Measurements from ENCODE around the gene IPO11.

The IPO11 gene

DNA sequence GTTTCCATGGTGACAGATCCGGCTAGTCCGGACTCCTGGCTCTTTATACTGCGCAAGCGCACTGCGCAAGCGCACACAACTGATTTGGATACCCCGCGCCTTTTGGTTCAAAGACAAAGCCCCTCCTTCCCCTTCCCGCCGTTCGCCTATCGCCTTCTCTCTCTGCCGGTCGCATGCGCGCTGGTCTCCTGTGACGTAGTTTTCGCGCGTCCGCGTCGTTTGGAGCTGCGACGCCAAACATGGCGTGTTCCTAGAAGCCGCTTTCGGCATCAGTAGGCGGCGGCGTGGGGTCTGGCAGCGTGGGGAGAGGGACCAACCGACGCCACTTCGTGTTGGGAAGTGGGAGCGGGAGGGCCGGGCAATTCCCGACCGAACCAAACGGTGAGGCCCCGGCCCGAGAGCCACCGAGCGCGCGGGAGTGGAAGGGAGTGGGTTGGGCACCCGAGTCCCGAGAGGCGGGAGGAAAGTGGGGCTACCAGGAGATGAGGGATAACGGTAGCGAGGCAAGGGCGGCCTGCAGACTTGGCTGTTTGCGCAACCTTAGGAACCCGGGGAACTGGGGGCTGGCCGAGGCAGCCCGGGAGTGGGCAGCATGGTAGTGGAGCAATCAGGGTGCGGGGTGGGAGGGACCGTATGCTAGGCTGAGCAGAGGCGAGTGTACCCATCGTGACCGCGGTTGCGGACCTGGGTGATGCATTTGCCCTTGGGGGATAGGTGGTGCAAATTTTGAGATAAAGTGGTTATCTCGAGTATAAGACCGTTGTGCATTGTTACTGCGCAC, at the start of gene IPO11:
Gene IPO11 (plus strand): TSS at position 215 of the 781 bp plus-strand sequence. CDS start 24,517 bp downstream, outside the sequence.
- DNase-seq, result peak; percentile 99

DNA sequence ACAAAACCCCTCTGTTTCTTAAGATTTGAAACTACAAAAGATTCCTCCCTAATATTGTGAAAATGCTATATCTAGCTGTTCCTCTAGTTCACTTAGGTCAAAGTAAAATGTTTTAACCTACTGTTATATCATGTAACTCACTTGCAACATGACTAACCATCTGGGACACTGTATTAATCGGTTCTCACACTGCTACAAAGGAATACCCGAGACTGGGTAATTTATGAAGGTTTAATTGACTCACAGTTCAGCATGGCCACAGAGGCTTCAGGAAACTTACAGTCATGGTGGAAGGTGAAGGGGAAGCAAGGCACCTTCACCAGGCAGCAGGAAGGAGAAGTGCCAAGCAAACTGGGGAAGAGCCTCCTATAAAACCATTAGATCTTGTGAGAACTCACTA, 43.5 kb upstream of the IPO11 start:
- DNase-seq, result no peak

DNA sequence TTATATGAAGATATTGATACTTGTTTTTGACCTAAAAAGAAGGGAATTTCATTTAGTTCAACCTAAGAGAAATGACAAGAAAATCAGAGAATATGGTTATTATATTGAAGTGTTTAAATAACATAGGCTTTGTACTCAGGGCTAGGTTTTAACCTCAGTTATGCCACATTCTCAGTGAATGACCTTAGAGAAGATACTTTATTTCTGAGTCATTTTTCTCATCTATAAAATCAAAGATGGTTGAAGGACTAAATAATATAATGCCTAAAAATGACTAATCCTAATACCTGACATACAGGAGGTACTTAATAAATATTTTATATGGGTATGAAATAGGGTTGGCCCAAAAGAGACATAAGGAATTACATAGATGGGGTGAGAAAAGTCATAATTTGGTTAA, 41.2 kb upstream of the IPO11 start:
- DNase-seq, result no peak

DNA sequence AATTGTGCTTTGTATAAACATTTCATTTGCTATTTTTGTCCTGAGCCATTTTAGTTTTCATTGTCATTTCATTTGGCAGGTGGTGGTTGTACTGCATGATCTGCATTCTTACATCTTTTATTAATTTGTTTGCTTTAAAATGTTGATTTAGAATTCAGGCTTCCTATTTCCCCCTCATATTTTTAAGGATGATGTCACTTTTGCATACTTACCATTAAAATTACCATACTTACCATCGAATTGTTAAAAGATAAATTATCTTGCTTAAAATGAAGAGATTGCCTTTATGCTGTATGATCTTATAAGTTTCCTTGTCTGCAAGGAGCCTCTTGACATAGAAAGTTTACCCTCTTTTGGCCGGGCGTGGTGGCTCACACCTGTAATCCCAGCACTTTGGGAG, 40.0 kb upstream of the IPO11 start:
- no peak for DNase-seq

DNA sequence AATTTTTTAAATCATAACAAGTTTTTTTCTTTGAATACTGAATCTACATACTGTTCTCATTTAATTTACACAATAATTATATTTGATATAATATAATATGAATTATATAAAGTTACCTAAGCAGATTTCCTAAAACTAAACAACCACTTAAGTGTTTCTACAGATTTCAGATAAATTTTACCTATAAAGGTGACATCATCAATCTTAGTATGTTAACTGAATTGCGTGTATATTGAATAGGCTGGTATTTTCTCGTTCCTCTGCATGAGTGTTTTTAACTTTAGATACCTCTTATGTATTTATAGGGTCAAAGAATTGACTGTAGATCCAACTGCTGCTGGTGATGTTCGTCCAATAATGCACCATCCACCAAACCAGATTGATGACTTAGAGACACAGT, 39.2 kb upstream of the IPO11 start:
- no peak for DNase-seq

DNA sequence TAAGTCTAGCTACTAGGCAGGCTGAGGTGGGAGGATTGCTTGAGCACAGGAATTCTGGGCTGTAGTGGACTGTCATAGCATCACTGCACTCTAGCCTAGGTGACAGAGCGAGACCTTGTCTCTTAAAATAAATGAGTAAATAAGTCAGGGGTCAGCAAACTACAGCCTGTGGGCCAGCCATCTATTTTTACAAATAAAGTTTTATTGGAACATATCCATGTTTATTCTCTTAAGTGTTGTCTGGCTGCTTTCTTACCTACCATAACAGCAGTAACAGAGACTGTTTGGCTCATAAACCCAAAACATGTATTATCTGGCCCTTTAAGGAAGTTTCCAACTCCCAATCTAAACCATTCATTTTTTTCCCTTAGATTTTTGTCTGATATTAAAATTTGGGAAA, 38.5 kb upstream of the IPO11 start:
- DNase-seq, result no peak

DNA sequence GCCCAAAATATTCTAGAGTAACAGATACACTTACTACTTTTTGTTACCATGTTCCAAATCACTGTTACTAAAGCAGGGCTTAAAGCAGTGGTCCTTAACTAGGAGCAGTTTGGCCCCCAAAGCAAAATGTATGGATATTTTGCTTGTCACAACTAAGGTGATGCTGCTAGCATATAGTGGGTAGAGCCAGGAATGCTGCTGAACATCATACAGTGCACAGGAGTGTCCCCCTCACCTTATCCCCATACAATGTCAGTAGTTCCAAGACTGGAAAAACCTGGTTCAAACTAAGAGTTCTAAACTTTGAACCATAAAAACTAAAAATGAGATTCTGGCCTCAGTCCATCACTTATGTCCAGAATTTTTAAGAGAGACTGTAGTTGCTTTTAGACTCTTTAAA, 36.9 kb upstream of the IPO11 start:
- DNase-seq, result no peak

DNA sequence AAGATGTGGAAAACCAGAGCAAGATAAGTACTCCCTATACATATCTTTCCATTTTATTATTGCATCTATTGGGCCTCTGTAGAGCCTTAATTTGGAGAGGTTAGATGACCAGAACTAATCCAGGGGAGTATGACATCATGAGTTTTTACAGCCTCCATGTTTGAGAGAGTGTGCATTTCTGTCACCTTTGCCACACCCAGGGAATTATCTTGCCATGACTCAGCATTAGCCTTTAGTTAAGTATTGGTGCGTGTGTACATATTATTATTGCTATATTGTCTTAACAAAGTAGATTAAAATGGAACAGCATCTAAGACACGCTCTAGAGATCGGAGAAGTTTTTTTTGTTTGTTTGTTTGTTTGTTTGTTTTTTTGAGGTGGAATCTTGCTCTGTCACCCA, 36.5 kb upstream of the IPO11 start:
- no peak for DNase-seq

DNA sequence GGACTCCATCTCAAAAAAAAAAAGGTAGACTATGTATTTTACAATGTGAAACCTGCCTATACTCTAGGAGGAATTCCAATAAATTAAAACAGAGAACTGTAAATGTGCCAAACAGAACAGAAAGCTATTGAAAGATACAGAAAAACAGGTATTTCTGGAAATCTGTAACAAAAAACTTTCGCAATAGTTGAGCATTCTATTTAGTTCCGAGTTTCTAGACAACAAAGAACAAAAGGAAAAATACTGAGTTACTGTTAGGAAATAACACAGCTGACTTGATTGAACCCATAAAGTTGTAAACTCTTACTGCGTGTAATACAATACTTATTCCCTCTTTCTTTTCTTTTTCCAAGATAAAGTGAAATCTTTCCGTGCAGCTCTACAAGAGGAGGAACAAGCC, 27.4 kb upstream of the IPO11 start:
- no peak for DNase-seq

DNA sequence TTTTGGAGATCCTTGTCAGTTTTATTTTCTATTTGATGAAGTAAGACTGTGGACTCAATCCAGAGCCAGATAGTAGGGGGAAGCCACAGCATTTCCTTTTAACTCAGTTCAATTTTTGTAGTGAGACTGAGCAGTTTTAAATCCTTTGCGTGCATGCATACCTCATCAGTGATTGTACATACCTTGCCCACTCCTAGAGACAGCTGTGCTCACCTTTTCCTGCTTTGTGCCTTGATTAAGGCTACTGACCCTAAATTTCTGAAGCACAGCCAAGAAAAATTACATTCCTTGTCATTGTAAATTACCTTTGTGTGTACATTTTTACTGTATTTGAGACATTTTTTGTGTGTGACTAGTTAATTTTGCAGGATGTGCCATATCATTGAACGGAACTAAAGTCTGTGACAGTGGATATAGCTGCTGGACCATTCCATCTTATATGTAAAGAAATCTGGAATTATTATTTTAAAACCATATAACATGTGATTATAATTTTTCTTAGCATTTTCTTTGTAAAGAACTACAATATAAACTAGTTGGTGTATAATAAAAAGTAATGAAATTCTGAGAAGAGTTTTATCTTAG, 26.7 kb upstream of the IPO11 start:
- no peak for DNase-seq

DNA sequence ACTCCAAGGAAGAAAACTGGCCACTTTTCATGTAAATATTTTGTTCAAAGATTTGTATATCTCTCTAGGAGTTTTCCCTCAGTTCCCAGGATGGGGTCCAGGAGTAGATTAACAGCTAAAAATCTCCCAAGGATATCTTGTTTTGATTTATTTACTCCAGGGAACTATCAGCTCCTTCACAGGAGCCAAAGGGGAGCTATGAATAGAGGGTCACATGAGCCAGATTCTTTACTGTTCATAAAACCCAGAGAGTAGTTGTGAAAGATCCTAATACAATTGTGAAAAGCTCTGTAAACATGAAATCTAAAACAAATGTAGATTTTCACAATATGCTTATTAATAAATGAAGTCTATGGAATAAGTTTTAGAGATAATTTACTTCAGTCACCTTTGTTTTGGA, 25.7 kb upstream of the IPO11 start:
- no peak for DNase-seq

DNA sequence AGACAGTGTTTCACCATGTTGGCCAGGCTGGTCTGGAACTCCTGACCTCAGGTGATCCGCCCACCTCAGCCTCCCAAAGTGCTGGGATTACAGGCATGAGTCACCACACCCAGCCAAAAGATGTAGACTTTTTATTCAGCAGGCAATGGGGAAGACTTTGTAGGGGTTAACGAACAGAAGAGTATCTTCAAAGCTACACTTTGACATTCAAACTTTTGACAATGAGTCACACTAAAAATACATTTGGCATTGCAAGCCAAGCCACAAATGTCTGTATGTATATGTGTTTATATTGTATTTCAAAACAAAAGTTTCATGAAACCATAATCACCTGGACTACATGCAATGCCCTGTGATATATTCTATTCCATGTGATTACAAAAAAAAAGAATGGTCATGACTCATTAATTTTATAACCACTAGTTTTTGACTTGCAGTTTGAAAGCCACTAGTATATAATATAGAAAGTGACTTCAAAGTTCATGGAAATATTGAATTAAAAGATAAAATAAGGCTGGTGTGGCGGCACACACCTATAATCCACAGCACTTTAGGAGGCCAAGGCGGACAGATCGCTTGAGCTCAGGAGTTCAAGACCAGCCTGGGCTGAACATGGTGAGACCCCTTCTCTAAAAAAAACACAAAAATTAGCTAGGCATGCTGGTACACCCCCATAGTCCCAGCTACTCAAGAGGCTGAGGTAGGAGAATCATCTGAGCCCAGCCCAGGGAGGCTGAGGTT, 17.2 kb upstream of the IPO11 start:
- no peak for DNase-seq

DNA sequence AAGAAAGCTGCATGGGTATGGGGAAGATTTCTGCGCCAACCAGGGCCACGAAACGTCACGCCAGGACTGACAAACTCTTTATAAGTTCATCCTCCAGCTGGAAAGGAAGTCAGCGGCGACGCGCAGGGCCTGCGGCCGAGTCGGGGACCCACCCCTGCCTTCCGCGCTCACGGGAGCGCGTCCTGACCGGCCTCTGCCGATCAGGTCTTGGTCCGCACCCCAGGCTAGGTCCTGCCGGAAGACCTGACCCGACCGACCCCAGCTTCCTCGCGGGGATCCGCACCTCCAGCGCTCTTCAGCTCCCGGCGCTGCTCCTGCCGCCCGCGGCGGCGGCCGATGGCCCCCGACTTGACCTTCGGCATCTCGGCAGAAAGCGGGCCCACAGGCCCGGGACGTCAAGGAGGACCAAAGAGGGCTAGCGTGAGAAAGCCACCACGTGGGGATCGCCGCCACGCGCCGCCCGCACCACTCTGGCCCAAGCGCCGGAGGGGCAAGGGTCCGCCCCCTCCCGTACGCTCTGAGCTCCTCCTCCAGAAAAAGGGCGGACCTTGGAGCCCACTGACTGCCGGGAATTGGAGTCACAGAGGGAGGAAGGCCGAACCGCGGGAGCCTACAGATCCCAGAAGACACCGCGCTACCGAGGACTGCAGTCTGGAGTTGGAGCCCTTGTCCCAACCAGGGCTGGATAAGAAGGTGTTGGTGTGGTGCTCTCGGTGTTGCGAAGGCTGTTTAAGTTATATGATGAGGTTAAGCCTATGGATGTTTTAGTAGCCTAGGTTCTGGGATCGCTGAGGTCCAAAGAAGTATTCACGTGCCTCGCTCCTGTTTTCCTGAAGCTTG, 8.9 kb upstream of the IPO11 start, which contains the start of gene DIMT1:
Gene DIMT1 (minus strand): TSS at position 495 of the 840 bp plus-strand sequence. CDS start 133 bp downstream, at position 362.
- peak; percentile 97 for DNase-seq

DNA sequence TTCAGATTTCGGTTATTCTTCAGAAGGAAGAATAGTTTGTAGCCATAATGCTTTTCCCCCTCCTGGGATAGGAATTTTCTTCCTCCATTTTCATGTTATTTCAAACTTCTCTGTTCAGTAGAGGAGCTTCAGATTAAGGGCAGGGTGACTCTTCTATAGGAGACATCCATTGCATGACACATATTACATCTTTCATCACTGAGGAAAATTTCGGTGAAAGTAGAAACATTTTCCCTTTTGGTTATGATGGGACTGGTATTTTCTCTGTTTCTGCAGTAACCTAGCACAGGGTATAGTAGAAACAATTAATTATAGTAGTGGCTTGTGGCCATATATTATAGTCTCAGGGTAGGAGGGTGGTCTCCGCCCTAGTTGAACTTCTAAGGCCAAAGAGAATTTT, 1.1 kb downstream of the IPO11 start:
- DNase-seq, result no peak

DNA sequence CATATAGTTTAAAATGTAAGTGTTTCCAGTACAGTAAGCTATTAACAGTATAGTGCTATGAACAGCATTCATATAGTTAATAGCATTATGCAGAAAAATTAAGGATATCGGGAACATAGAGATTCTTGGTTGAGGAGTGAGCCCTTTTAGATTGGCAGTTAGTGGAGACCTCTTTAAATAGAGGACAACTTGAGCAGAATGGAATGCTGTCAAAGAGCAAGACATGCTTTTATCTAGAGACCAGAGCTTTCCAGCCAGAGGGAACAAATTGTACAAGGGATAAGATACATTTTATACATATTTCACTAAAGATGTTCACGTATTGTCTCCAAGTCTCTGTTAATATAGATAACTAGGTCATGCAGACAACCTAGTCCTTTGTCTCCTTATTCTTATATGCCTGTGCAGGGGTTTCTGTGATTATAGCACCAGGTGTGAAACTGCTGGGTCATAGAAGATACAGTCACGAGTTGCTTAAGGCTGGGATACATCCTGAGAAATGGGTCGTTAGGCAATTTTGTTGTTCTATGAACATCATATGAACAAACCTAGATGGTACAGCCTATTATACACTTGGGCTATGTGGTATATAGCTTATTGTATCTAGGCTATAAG, 6.0 kb downstream of the IPO11 start:
- DNase-seq, result no peak

DNA sequence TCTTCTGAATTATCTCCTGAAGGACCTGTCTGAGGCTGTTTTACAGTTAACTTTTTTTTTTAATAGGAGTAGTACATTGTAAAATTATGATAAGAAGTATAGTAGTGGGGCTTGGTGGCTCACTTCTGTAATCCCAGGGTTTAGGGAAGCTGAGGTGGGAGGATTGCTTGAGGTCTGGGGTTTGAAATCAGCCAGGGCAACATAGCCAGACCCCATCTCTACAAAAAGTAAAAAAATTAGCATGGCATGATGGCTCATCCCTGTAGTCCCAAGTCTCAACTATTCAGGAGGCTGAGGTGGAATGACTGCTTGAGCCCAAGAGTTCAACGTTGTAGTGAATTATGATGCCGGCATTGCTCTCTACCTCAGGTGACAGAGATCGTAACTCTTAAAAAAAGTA, 7.0 kb downstream of the IPO11 start:
- no peak for DNase-seq

DNA sequence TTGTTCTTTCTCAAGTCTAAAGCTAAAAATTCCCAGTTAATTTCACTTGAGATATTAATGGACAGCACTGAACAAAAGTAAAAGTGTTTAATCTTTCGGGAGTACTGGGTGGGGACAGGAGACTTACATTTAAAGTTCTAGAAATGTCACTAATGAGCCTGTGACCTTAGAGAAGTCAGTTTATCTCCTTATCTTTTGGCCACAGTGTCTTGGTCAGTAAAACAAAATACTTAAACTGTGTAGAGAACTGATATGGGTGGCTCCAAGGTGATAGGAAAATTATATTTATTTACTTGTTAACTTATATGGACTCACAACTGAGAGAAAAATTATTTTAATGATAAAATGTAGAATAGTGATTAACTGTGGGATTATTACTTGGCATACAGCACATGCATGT, 8.9 kb downstream of the IPO11 start:
- no peak for DNase-seq

DNA sequence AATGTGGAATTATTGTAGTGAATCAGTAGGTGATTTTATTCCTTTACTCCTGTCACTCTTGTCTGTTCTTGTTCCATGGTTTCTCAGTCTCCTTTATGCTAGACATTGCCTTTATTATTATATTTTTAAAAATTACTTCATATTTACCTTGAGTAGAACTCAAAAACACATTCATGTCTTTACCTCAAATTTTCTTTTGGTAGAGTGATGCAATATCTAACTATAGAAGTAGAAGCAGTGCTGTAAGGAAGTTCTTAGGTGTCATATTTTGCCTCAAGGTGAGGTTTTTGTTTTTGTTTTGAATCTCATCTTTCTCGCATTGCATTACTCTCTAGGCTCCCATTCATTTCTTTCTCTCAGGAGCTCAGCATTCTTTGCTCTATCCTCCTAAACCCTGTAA, 12.2 kb downstream of the IPO11 start:
- DNase-seq, result no peak

DNA sequence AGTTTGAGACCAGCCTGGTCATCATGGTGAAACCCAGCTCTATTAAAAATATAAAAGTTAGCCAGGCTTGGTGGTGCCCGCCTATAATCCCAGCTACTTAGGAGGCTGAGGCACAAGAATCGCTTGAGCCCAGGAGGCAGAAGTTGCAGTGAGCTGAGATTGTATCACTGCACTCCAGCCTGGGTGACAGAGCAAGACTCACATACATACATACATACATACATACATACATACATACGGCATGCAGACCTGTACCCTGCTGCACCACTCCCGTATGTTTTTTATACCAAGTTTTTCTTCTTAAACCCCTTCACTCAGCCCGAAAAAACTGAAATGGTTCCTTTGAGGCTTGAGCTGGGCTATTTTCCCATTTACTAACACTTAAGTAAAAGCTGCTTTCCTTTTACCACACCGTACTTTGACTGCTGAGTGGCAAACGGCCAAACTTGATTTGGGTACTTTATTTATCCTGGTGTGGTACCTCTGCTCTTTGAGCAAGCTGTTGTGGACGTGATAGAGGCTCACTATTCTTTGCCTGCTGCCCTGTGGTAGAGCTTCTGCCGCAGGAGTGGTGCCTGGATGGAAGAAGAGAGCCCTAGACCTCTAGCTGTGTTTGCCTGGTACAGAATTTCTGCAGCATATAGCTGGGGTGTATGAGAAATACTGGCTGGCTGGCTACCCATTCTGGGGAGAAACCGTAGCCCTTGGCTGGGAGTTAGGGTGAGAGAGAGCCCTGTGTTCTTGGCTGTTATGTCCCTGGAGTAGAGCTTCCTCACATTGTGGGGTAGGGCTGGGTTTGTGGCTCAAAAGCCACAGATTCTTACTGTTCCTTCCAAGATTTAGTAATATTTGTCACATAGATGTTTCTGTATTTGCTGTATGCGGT, 19.4 kb downstream of the IPO11 start:
- DNase-seq, result no peak

DNA sequence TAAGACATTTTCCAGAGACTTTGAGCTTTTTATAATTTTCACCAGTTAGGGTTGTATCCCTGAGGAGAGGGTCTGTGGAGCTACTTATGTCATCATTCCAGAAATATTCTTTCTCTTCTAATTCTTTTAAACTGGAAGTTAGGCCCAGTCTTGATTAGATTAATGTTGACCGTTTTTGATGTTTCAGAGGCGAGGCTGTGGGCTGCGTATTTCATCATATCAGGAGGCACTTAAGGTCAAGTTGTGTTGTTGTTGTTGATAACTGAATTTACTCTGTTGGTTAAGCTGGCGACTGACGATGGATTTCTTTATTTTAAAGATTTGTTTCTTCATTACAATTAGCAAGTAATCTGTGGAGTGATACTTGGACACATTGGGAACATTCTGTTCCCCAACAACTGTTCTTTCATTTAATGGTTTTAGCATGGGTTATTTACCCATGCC, 20.1 kb downstream of the IPO11 start:
- no peak for DNase-seq

DNA sequence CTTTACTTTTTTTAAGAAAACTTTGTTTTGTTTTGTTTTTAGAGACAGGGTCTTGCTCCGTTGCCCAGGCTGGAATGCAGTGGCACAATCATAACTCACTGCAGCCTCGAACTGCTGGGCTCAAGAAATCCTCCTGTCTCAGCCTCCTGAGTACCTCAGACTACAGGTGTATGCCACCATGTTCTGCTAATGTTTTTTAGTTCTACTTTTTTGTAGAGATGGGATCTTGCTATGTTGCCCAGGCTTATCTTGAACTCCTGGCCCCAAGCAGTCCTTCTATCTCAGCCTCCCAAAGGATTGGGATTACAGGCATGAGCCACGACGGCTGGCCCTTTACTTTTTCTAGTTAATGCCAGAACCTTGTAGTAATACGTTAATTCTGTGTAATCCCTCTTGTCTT, 36.0 kb downstream of the IPO11 start:
- DNase-seq, result no peak
